IMR-90 (cell line): ENCODE measurements around the gene PRKAB1. TPM values are rescaled to one million over a fixed set of nuclear protein-coding genes. Genes with fewer than 3 reads are reported as not detected.

Experiments
- ATAC-seq: fragments of 200-7000 bp; cut with Tn5 transposase; 2 replicates; pipeline ENCODE4 v1.9.1; 2020; ENCODE audit warnings: low read depth, mild to moderate bottlenecking, moderate library complexity
- BruUV-seq: library from RNA; stranded (reverse); fragments of 400-500 nt; replicated peaks from 2 replicates; lab custom pipeline; 2021; lab: Mats Ljungman, UMichigan
- CTCF ChIA-PET: fragments of 300-600 bp; formaldehyde crosslinking; extraction: SDS; loops from one replicate; lab custom pipeline; 2021; ENCODE audit warnings: antibody characterized with exemption; lab: Yijun Ruan, JAX
- POLR2A ChIA-PET: fragments of 300-600 bp; sonication (Branson Sonifier 250); formaldehyde crosslinking; loops from one replicate; lab custom pipeline; 2022; ENCODE audit warnings: antibody characterized with exemption; ENCODE audit not compliant: unreplicated experiment; lab: Charles Lee
- DNase-seq: peaks from one replicate; pipeline ENCODE4 v3.0.0; 2013
- H2AFZ ChIP-seq: replicated peaks from 2 replicates; pipeline ENCODE3; 2013; ENCODE audit warnings: low read length, mild to moderate bottlenecking; ENCODE audit not compliant: poor library complexity
- H2AK5ac ChIP-seq: 2 replicates; pipeline ENCODE4 v1.6.1; 2013; ENCODE audit warnings: low read depth, low read length, inconsistent platforms
- H2AK9ac ChIP-seq: replicated peaks from 2 replicates; pipeline ENCODE3; 2013; ENCODE audit warnings: mild to moderate bottlenecking, low read depth, low read length, moderate library complexity; ENCODE audit not compliant: poor library complexity
- H2BK120ac ChIP-seq: 2 replicates; pipeline ENCODE4 v1.6.1; 2013; ENCODE audit warnings: low read depth, low read length, inconsistent platforms
- H2BK15ac ChIP-seq: 3 replicates; pipeline ENCODE4 v1.6.1; 2013; ENCODE audit warnings: low read depth, low read length, inconsistent platforms
- H2BK20ac ChIP-seq: 2 replicates; pipeline ENCODE4 v1.6.1; 2013; ENCODE audit warnings: low read depth, mild to moderate bottlenecking, inconsistent platforms, low read length, moderate library complexity
- H2BK5ac ChIP-seq: 2 replicates; pipeline ENCODE4 v1.6.1; 2013; ENCODE audit warnings: mild to moderate bottlenecking, low read depth, low read length, inconsistent platforms; ENCODE audit not compliant: poor library complexity, severe bottlenecking
- H3K14ac ChIP-seq: replicated peaks from 2 replicates; pipeline ENCODE4 v1.6.1; 2013; ENCODE audit warnings: low read depth, low read length, inconsistent platforms
- H3K18ac ChIP-seq: 2 replicates; pipeline ENCODE4 v1.6.1; 2013; ENCODE audit warnings: low read depth, low read length, control low read depth
- H3K23ac ChIP-seq: 2 replicates; pipeline ENCODE4 v1.6.1; 2013; ENCODE audit warnings: low read depth, low read length, inconsistent platforms
- H3K27ac ChIP-seq: 2 replicates; pipeline ENCODE4 v1.5.1; 2013; ENCODE audit warnings: mild to moderate bottlenecking, control low read depth, low read length; ENCODE audit not compliant: insufficient read depth
- H3K27me3 ChIP-seq: 2 replicates; pipeline ENCODE4 v1.6.1; 2013; ENCODE audit warnings: low read length; ENCODE audit not compliant: control insufficient read depth, insufficient read depth
- H3K36me3 ChIP-seq: 2 replicates; pipeline ENCODE4 v1.6.1; 2013; ENCODE audit warnings: low read length, mixed read lengths; ENCODE audit not compliant: control insufficient read depth, insufficient read depth
- H3K4ac ChIP-seq: 2 replicates; pipeline ENCODE4 v1.6.1; 2013; ENCODE audit warnings: low read depth, low read length, inconsistent platforms
- H3K4me1 ChIP-seq: 2 replicates; pipeline ENCODE4 v1.6.1; 2013; ENCODE audit warnings: low read length, mixed read lengths; ENCODE audit not compliant: control insufficient read depth, insufficient read depth
- H3K4me2 ChIP-seq: 2 replicates; pipeline ENCODE4 v1.6.1; 2013; ENCODE audit warnings: low read depth, mild to moderate bottlenecking, control low read depth, low read length, moderate library complexity
- H3K4me3 ChIP-seq: 2 replicates; pipeline ENCODE4 v1.5.1; 2013; ENCODE audit warnings: low read depth, mild to moderate bottlenecking, control low read depth, low read length, moderate library complexity; ENCODE audit not compliant: insufficient read depth
- H3K56ac ChIP-seq: 2 replicates; pipeline ENCODE4 v1.6.1; 2013; ENCODE audit warnings: low read length, inconsistent platforms; ENCODE audit not compliant: insufficient read depth; ENCODE audit errors: extremely low read depth
- H3K79me1 ChIP-seq, 2 experiments: 2 replicates each; pipeline ENCODE4 v1.6.1; 2013; ENCODE audit warnings: low read length in 2 of 2, inconsistent platforms in 1 of 2, low read depth in 1 of 2
- H3K9ac ChIP-seq: 2 replicates; pipeline ENCODE4 v1.6.1; 2013; ENCODE audit warnings: low read depth, low read length, control low read depth
- H3K9me1 ChIP-seq: 2 replicates; pipeline ENCODE4 v1.6.1; 2013; ENCODE audit warnings: low read length, inconsistent platforms; ENCODE audit not compliant: insufficient read depth
- H3K9me3 ChIP-seq: 2 replicates; pipeline ENCODE4 v1.6.1; 2013; ENCODE audit warnings: low read length; ENCODE audit not compliant: control insufficient read depth, insufficient read depth
- H4K20me1 ChIP-seq: 2 replicates; pipeline ENCODE4 v1.6.1; 2013; ENCODE audit warnings: low read length, inconsistent platforms; ENCODE audit not compliant: insufficient read depth
- H4K5ac ChIP-seq: 2 replicates; pipeline ENCODE4 v1.6.1; 2013; ENCODE audit warnings: mild to moderate bottlenecking, low read depth, low read length, control low read depth
- H4K8ac ChIP-seq, 2 experiments: 2 replicates each; pipeline ENCODE4 v1.6.1; 2013; ENCODE audit warnings: low read depth in 2 of 2, low read length in 2 of 2, control low read depth in 1 of 2, inconsistent platforms in 1 of 2
- H4K91ac ChIP-seq: 2 replicates; pipeline ENCODE4 v1.6.1; 2013; ENCODE audit warnings: low read depth, low read length, inconsistent platforms; ENCODE audit not compliant: insufficient read depth
- MAFK ChIP-seq: IDR thresholded peaks from 2 replicates; pipeline ENCODE4 v1.6.1; 2012; ENCODE audit warnings: low read depth, low read length, improper control_type of control experiment
- RAD21 ChIP-seq: IDR thresholded peaks from 2 replicates; pipeline ENCODE4 v1.6.1; 2012; ENCODE audit warnings: low read length, improper control_type of control experiment
- RFX5 ChIP-seq: IDR thresholded peaks from 2 replicates; pipeline ENCODE4 v1.8.0; 2012; ENCODE audit warnings: low read depth, mild to moderate bottlenecking, low read length, moderate library complexity
- SMC3 ChIP-seq: fragments of 150-350 bp; IDR thresholded peaks from 2 replicates; pipeline ENCODE4 v1.6.1; 2016; ENCODE audit warnings: low read depth, mild to moderate bottlenecking, antibody characterized with exemption, low read length, moderate library complexity
- WGBS, 2 experiments: methylation state at CpG; one replicate each; pipeline versions ENCODE4 v1.1.5 to v1.1.7; 2013; ENCODE audit warnings: missing lambda C conversion rate in 2 of 2; ENCODE audit not compliant: insufficient read length in 1 of 2; ENCODE audit errors: extremely low coverage in 2 of 2; 5-methylcytosine and 5-hydroxymethylcytosine counted together
- dilution Hi-C: fragments of 300-500 bp; cut with HindIII; formaldehyde crosslinking; loops from one replicate; pipeline ENCODE4 v1.14.3; 2018; ENCODE audit warnings: low sequenced_read_pairs; ENCODE audit not compliant: unreplicated experiment
- in situ Hi-C: fragments of 300-500 bp; cut with MboI; formaldehyde crosslinking; loops from 3 replicates; pipeline ENCODE4 v1.14.3; 2019; ENCODE audit warnings: low sequenced_read_pairs, inconsistent platforms, mixed read lengths
- intact Hi-C: fragments of 100-400 bp; cut with micrococcal nuclease; formaldehyde crosslinking; loops from 2 replicates; pipeline ENCODE4 v1.10.0; 2022
- polyA plus RNA-seq, 3 experiments: library from polyadenylated mRNA; depleted of rRNA; stranded (reverse); fragments of >200 nt; gene quantifications; 2 replicates each; pipeline ENCODE4 v1.2.3, GENCODE V29; 2012; ENCODE audit warnings: low replicate concordance in 1 of 3
- total RNA-seq: library from RNA; depleted of rRNA; stranded (reverse); fragments of >200 nt; gene quantifications from 2 replicates; pipeline ENCODE4 v1.2.3, GENCODE V29; 2012

The PRKAB1 gene
- total and polyA plus RNA-seq, 2 of the 4 experiments (the other 2 are of a cell fraction) = 9.7 to 19.3 TPM

DNA sequence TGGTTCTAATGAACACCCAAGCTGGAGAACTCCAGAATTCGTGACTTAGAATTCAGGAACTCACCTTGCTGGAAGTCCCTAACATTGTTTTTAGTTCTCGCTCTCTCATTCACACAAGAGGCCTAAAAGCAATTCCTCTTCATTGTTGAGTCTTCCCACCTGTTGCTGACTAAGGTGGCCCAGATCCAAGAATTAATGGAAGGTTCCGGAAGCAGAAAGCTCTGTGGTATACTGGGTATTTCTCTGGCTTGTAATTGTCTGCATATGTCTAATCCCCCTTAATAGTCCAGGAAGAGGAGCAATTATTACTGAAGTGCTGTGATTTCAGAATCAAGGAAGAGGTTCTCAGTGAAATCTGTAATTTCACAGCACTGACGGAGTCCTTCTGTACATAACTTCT, 43.0 kb upstream of the PRKAB1 start:
- Histone ChIP-seq H3K27ac (no peak overlapping the region), H3K23ac (no peak overlapping the region), H2BK15ac (no peak overlapping the region), H3K9ac (no peak overlapping the region), H2BK20ac (no peak overlapping the region), H4K91ac (no peak overlapping the region), H3K18ac (no peak overlapping the region), H4K8ac (no peak overlapping the region), H2BK120ac (no peak overlapping the region), H3K79me1 (no peaks in the 10 kb centered on the region), H3K27me3 (no peaks in the 10 kb centered on the region), H4K20me1 (no peaks in the 10 kb centered on the region), H3K9me1 (no peaks in the 10 kb centered on the region), H3K14ac (no peak overlapping the region), H4K5ac (no peak overlapping the region), H2BK5ac (no peak overlapping the region), H3K36me3 (no peaks in the 10 kb centered on the region), H3K56ac (no peak overlapping the region), H3K9me3 (no peaks in the 10 kb centered on the region), H3K4ac (no peak overlapping the region), H2AK5ac (no peak overlapping the region), H2AK9ac (no peak overlapping the region), H3K4me3 (no peak overlapping the region), H3K4me1 (no peaks in the 10 kb centered on the region), H2AFZ (no peak overlapping the region), H3K4me2 (no peak overlapping the region)
- intact Hi-C loops (no loop called here), dilution Hi-C loops (no loop called here), in situ Hi-C loops (no loop called here)
- no TSS peak for BruUV-seq
- DNase-seq (no peak), ATAC-seq (no peak)
- ChIA-PET CTCF (no interaction called here), POLR2A (no interaction called here)
- no CpG with 5 or more reads among the region's 4 CpGs for WGBS, 2 experiments
- TF ChIP-seq SMC3 (no peak), RAD21 (no peak), RFX5 (no peak), MAFK (no peak)
